Thyroid gland (tissue), 4 donors: ENCODE measurements around the gene LMOD1. TPM values are rescaled to one million over a fixed set of nuclear protein-coding genes. Genes with fewer than 3 reads are reported as not detected.

ENCODE experiments used
- DNase-seq, 2 donors: peaks; one replicate each; pipeline ENCODE4 v3.0.0-alpha.2; 2019
- H3K27ac ChIP-seq, 3 donors: fragments of 200-600 bp; sonication (generic); 1 replicate in 2 of 3; 2 replicates in 1 of 3; pipeline ENCODE4 v1.5.1; 2016 to 2019; ENCODE audit warnings: mild to moderate bottlenecking in 1 of 3, moderate library complexity in 1 of 3
- H3K27me3 ChIP-seq: fragments of 200-600 bp; sonication (generic); one replicate; pipeline ENCODE4 v1.5.1; 2019
- H3K36me3 ChIP-seq, 2 donors: fragments of 200-600 bp; sonication (generic); one replicate each; pipeline ENCODE4 v1.5.1; 2016 to 2019
- H3K4me1 ChIP-seq, 2 donors: fragments of 200-600 bp; sonication (generic); one replicate each; pipeline ENCODE4 v1.5.1; 2017 to 2019
- H3K4me3 ChIP-seq, 3 donors: fragments of 200-600 bp; sonication (generic); replicated peaks in 1 of 3; 1 replicate in 2 of 3; 2 replicates in 1 of 3; pipeline ENCODE4 v1.5.1; 2016; ENCODE audit warnings: mild to moderate bottlenecking in 1 of 3
- H3K9me3 ChIP-seq: fragments of 200-600 bp; sonication (generic); one replicate; pipeline ENCODE4 v1.5.1; 2017
- CTCF ChIP-seq, 6 experiments: fragments of 200-600 bp in 3 of 6; fragments of 450-650 bp in 3 of 6; sonication (generic) in 3 of 6; IDR thresholded peaks; one replicate each; pipeline ENCODE4 v1.5.1; 2016 to 2019; ENCODE audit warnings: antibody characterized with exemption in 6 of 6, mild to moderate bottlenecking in 2 of 6, inconsistent platforms in 1 of 6, moderate library complexity in 1 of 6
- POLR2A ChIP-seq, 2 donors: fragments of 450-650 bp; IDR thresholded peaks; one replicate each; pipeline ENCODE4 v1.6.1; 2017; ENCODE audit warnings: antibody characterized with exemption in 2 of 2, mild to moderate bottlenecking in 2 of 2, moderate library complexity in 1 of 2
- WGBS, 2 donors: methylation state at CpG; one replicate each; pipeline ENCODE4 v1.1.5; 2017; 5-methylcytosine and 5-hydroxymethylcytosine counted together
- intact Hi-C: fragments of 100-400 bp; cut with DNase I; formaldehyde crosslinking; loops from one replicate; pipeline ENCODE4 v1.15.1; 2023
- total RNA-seq, 4 donors: library from RNA; depleted of rRNA; stranded (reverse); fragments of >200 nt; gene quantifications; one replicate each; pipeline ENCODE4 v1.2.3, GENCODE V29; 2016

The LMOD1 gene
- total RNA-seq, 4 donors from 2014 or later = 30.6 to 50.0 (median 35.9) TPM

- H3K4me1 ChIP-seq = peaks cover 11 to 28% of the 10 kb centered on the region in 2 donors
- H3K9me3 ChIP-seq = no peaks in the 10 kb centered on the region
- H3K4me3 ChIP-seq = no peak overlapping the region
- TF ChIP-seq CTCF (IDR thresholded peaks at IDR 0.05) (no peak), POLR2A (IDR thresholded peaks at IDR 0.05) (no peak)
- H3K36me3 ChIP-seq = no peaks in the 10 kb centered on the region
- 82 to 92% methylated on average over 1 of the region's 1 CpG for WGBS, 2 donors
- no peak overlapping the region for H3K27ac ChIP-seq
- H3K27me3 ChIP-seq = no peaks in the 10 kb centered on the region
- no peak for DNase-seq
- intact Hi-C loops = no loop called here
These were observed 64.7 kb downstream of the LMOD1 start for GRCh38 chr1:201881617-201882016.

DNA sequence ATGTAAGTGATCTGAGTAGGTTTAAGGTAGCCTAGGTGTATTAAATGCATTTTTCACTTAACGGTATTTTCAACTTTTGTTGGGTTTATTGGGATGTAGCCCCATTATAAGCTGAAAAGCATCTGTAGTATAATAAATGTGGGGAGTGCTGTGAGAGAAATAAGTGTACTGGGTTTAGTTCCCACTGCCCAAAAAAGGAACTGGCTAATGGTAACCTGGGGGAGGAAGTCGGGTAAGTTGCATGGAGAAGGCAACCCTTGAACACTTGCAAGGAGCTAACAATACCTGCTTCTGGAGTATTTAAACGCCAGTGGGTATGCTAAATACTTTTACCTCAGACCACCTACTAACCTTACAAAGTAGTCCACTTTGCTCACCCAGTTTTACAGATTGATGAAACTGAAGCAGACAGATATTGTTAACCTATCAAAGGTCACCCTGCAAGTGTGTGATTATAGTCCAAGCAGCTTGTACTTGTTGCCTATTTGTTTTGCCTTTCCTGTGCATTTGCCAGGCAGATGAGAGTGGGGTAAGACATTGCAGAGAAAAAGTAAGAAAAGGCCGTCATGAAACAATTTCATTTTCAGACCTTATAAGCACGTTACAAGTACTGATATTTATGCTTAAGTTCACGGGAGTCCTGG lies 65.3 kb downstream of the LMOD1 start:
- DNase-seq = no peak
- WGBS, 2 donors = 63 to 65% methylated on average over 6 of the region's 6 CpGs
- TF ChIP-seq CTCF (IDR thresholded peaks at IDR 0.05) (no peak), POLR2A (IDR thresholded peaks at IDR 0.05) (no peak)
- intact Hi-C loops = no loop called here
- H3K36me3 ChIP-seq = peaks cover 0 to 5% of the 10 kb centered on the region in 2 donors
- H3K4me1 ChIP-seq = peaks cover 11 to 24% of the 10 kb centered on the region in 2 donors
- H3K27me3 ChIP-seq = no peaks in the 10 kb centered on the region
- H3K9me3 ChIP-seq = no peaks in the 10 kb centered on the region
- H3K27ac ChIP-seq = no peak overlapping the region
- H3K4me3 ChIP-seq = no peak overlapping the region

DNA sequence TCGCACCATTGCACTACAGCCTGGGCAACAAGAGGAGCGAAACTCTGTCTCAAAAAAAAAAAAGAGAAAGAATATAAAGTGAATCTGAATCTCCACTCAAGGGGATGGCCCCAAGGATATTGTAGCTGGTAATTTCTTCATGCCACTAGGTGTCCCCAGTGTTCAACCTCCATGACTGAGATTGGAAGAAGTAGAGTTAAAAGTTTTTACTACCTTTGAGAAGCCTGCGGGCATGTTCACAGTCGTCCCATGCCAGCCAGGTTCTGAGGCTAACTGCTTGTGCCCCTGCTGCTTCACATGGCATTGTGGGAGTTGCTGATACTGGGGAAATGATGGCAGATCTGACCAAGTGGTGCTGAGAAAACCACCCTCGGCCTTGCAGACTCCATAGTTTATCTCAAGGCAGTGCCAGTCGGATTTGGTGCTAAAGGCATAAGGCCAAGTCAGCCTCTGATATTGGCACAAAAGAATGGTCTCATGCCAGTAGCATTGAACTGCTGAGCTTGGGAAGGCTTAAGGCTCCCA lies 68.4 kb downstream of the LMOD1 start:
- intact Hi-C loops = no loop called here
- Histone ChIP-seq H3K4me1 (peaks cover 0 to 3% of the 10 kb centered on the region in 2 donors), H3K9me3 (no peaks in the 10 kb centered on the region), H3K4me3 (no peak overlapping the region), H3K36me3 (peaks cover 20 to 28% of the 10 kb centered on the region in 2 donors), H3K27ac (peak overlapping the region in 2 of 3 donors; percentile 9 to 32), H3K27me3 (no peaks in the 10 kb centered on the region)
- peak; percentile 63 to 65 for DNase-seq
- 42 to 46% methylated on average over 6 of the region's 6 CpGs for WGBS, 2 donors
- TF ChIP-seq CTCF (IDR thresholded peaks at IDR 0.05) = peak; percentile 41 to 77 (median 60)
- TF ChIP-seq POLR2A (IDR thresholded peaks at IDR 0.05) = no peak

DNA sequence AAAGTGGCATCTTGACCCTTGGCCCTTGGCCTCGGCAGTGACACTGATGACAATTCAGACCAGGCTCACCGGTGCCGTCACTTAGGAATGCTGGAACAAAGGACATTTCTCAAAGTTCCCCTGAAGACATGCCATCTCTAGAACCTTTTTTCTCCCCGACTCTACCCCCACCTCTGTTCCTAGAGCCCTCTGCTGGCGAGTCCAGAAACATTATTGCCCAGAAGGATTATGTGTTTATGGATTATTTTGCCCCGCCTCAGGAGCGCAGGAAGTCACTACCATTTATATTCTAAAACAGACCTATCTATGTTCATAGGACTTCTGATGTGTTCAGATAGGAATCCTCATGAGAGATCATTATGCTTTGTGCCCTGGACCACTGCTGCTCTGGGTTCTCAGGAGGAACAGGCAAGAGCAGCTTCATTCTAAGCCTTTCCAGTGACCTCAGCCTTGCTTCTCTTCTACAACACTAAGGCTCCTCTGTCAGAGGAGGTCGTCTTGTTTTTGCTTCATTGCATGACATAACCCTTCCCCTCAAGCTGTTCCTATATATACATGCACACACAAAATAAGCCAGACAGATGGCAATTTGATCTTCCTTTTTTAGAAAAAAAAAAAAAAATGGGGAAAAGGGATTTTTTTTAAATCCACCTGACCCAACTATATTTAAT lies 70.1 kb downstream of the LMOD1 start:
- no peak overlapping the region for H3K4me3 ChIP-seq
- intact Hi-C loops = no loop called here
- no peaks in the 10 kb centered on the region for H3K9me3 ChIP-seq
- H3K36me3 ChIP-seq = peaks cover 31 to 44% of the 10 kb centered on the region in 2 donors
- 68 to 72% methylated on average over 8 of the region's 8 CpGs for WGBS, 2 donors
- H3K27ac ChIP-seq = no peak overlapping the region
- H3K27me3 ChIP-seq = no peaks in the 10 kb centered on the region
- no peak for TF ChIP-seq POLR2A (IDR thresholded peaks at IDR 0.05)
- TF ChIP-seq CTCF (IDR thresholded peaks at IDR 0.05) = peak in 1 of 6 experiments; percentile 13
- DNase-seq = no peak
- peaks cover 0 to 3% of the 10 kb centered on the region in 2 donors for H3K4me1 ChIP-seq

- intact Hi-C loops = no loop called here
- TF ChIP-seq POLR2A (IDR thresholded peaks at IDR 0.05) (no peak), CTCF (IDR thresholded peaks at IDR 0.05) (no peak)
- WGBS, 2 donors = 86 to 100% methylated on average over 1 of the region's 1 CpG
- no peaks in the 10 kb centered on the region for H3K27me3 ChIP-seq
- H3K4me1 ChIP-seq = peaks cover 3% of the 10 kb centered on the region in 2 donors
- H3K4me3 ChIP-seq = no peak overlapping the region
- no peak for DNase-seq
- H3K27ac ChIP-seq = no peak overlapping the region
- H3K36me3 ChIP-seq = peaks cover 42 to 59% of the 10 kb centered on the region in 2 donors
- no peaks in the 10 kb centered on the region for H3K9me3 ChIP-seq
These were observed 71.7 kb downstream of the LMOD1 start for GRCh38 chr1:201874672-201875071.
